ENCODE data around the gene STOX2.

Gene STOX2

DNA sequence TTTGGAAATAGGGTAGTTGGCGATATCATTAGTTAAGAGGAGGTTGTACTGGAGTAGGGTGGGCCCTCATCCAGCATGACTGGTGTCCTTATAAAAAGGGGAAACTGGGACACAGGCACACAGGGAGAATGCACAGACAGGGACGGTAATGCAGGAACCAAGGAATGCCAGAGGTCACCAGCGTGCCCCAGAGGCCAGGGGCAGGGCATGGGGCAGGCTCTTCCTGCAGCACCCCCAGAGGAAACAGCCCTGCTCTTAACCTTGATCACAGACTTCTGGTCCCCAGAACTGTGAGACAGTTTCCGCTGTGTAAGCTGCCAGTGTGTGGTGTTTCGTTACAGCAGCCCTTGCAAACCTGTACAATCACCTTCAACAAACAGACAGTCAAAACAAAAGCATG is 15.9 kb upstream of the STOX2 start:
- no peak for DNase-seq

- DNase-seq = no peak
Observed at GRCh38 chr4:183897193-183897592, 7.9 kb upstream of the STOX2 start.

DNA sequence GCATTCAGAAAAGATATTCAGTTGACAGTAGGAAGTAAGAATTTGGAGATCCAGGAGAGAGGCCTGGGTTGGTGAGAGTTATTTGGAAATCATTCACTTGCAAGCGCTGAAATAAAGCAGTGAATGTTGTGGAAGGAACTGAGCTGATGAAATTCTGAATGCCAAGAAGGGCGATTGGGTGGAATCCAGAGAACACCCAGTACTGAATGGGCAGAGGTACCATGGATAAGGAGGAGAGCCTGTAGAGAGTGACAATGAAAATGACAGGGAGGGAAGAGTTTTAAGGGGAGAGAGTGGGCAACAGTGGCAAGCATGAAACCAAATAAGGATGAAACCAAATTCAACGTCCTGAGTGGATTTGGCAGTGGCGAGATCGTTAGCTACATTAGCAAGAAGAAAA is 6.7 kb upstream of the STOX2 start:
- no peak for DNase-seq

DNA sequence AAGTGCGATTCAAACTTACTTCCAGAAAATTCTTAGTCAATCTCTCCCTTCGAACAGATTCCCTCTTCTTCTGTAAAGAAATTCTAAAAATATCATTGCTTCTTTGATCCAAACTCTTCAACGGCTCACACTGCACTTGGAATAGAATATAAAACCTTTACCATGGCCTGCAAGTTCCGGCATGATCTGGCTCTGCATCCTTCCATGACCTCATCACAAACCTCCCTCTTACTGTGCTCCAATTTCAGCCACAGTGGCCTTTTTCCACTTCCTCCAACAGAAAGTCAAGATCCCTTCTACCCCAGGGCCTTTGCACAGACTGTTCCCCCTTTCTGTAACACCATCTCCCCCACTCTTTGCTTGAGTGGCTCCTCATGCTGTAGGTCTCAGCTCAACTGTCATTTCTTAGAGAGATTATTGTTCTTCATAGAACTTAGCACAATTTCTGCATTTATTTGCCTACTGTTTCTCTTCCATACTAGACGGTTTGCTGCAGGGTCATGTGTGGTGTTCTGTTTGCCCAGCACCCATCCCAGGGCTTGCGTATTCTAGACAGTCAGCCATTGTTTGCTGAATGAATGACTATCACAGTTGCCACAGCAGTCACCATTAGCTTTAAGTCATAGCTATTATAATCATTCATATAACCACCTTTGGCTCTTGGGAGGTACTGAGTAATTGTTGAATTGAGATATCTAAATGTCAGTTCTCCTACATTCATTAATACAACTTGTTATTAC is 1.9 kb upstream of the STOX2 start:
- DNase-seq = no peak

DNA sequence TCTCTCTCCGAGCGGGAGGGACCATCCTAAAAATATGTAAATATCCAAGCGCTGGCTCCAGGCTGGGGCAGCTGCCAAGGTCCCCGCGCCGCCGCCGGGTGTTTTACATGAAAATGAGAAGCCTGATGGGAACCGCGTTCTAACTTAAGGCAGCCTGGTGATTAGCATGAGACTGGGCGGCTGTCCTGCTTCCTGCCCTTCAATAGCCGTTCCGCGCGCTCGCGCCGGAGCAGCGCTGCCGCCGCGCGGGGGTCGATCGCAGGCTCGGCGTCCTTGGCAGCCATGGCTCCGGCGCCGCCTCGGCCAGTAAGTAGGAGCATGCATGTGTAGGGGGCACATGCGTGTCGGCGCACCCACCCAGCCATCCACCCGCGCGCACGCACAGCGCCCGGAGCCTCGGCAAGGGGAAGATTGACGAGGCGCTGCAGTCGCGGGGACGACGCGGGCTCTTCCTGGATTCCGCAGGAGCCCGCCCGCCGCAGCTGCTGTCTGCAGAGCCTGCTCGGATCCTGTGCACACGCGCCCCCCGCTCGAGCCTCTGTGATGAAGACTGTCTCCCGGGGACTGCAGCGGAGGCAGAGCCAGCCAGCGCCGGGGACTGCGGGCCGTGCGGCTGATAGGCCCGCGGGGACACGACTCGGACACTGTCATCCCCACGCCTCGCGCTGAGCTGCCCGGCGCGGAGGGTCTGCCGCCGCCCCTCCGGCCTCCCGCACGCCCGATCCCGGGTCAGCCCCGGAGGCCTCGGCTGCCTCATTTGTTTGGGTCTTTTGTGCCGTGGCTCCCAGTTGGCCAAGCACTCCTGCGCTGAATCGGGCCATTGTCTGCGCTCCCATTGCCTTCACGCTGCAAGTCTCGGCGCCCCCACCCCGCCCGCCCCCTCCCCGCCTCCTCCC is 734 bp downstream of the STOX2 start:
- DNase-seq = no peak

GRCh38 chr4:183906489-183906738 is 1.3 kb downstream of the STOX2 start:
- no peak for DNase-seq

DNA sequence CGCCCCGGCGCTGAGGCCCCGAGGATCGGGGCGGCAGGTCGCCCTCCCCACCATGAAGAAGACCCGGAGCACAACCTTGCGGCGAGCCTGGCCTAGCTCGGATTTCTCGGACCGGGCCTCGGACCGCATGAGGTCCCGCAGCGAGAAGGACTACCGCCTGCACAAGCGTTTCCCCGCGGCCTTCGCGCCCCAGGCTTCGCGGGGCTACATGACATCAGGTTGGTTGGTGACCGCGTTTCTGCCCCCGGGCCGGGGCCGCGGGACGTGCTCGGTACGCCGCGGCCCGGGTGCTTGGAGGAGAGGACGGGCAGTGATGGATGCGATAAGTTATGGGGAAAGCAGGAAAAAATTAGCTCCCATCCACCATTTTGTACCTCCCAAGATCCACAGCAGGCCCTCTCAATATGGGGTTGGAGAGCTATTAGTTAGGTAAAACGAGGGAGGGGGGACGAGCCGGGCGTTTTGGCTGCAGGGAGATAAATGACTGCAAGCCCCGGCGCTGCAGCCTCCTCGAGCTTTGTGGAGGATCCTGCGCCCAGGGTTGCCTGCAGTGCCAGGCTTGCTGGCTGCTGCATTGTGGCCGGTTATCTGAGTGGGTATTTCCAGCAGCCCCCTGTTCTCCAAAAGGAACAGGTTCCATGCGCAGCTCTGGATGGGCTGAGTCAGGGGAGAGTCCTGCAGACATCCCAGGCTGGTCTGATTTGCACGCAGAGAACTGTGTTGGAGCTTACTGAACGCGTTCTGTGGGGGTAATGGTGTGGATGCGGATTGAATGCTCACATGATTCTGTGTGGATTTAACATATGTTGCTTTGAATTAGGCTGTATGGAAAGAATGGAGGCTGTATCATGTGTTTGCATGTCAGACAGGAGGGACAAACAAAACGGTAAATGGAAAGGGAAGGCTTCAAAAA is 1.9 kb downstream of the STOX2 start:
- no peak for DNase-seq

DNA sequence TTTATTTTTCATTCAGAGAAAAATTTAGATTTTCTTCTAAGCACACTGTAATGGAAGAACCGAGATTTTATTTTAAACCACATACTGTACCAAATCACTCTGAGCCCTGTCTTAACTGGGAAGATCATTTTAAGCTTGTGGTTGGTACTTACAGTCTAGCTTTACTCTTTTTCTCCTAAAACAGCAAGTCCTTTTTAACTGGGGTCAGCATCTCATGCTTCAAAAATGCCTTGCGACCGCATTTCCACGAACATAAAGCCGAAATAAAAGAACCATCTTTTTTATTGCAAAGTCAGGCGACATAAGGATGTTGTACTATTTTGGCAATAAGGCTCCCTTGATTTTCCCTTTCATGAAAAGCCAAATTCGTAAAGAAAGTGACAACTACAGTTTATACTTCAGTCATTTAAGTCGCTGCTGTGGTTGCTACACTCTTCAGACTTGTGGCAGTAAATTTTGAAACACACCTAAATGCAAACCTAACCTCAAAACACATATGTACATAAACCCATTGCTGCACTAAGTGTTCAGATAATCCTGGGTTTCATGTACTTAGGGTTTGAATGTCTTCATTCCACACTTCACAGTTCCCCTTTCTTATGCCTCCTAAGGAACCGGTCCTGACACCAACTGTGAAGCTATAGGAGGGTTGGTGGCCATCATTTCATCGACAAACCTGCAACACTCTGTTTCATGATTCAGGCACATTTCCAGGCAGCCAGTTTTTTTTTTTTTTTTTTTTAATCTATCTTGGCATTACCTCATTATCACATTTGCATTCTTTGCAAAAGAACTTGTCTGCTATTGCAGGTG is 3.0 kb downstream of the STOX2 start:
- no peak for DNase-seq

- no peak for DNase-seq
Observed at GRCh38 chr4:183909187-183909586, 4.1 kb downstream of the STOX2 start.

GRCh38 chr4:183909801-183910200 is 4.7 kb downstream of the STOX2 start:
- no peak for DNase-seq

DNA sequence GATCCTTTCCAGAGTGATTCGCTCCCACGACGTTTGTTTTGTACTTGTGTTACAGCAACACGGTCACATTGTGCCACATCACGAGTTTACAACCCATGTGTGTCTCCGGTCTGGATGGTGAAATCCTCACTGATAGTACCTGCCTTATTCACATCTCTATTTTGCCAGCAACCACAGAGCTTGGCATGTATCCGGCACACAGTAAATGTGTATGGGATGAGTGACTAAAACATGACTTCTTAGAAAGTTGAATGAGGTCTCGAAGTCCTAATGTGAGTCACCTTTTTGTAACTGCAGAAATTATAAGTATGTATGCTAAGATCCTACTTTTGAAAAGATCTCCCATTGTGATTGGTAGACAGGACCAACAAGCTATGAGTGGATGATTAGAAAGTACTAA is 7.5 kb downstream of the STOX2 start:
- DNase-seq = no peak

GRCh38 chr4:183915976-183916375 is 10.9 kb downstream of the STOX2 start:
- no peak for DNase-seq

DNA sequence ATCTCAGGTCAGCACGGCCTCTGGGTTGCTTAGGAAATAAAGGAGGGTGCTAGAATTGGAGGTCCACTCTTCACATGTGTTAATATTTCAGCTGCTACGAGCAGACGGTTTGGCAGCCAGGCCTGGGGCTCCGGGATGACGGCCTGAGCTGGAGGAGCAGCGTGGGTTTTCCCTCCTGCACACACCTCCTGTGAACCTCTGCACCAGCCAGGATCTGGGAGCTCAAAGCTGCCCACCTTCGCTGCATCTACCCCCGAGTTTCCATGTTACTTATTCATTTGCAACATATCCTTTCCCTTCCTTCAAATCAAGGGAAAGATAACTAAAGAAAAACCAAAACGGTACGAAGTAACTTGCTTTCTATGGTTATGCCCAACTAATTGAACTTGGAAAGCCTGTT is 13.6 kb downstream of the STOX2 start:
- DNase-seq = no peak

DNA sequence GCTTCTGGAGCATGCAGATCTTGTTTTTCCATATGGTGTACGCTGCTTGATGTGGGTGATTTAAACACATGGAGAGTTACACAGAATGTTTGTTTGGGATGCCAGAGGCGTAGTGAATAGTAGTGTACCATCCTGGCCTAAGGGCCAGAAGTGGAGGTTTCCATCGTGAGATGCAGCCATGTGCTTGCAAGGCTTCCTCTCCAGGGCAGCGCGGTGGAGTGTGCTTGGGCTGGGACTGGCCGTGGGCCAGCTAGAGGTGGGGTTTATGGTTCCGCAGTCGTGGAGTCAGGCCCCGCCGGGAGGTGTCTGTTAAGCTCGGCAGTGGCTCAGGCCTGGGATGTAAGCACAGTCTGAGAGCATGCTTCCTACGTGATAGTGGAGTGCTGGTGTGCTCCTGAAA is 14.0 kb downstream of the STOX2 start:
- DNase-seq = no peak

DNA sequence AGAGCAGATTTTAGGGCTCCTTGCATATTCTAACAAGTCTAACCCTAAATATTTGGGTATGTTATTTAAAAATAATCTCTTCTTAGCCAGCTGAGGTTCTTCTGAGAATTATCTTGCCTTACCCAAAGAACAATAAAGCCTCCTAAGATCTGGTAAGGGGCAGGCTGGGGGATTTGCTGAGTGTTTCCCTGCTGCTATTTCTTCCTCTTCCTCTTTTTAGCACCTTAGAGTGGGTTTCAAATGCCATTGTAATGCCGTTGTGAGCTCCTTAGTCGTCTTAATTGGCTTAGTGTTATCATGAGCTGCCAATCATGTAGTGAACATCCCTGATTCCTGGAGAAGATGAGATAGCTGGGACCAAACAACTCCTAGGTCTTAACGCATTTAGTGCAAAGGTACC is 15.4 kb downstream of the STOX2 start:
- DNase-seq = no peak

- DNase-seq = no peak
Observed at GRCh38 chr4:183921335-183921734, 16.2 kb downstream of the STOX2 start.

DNA sequence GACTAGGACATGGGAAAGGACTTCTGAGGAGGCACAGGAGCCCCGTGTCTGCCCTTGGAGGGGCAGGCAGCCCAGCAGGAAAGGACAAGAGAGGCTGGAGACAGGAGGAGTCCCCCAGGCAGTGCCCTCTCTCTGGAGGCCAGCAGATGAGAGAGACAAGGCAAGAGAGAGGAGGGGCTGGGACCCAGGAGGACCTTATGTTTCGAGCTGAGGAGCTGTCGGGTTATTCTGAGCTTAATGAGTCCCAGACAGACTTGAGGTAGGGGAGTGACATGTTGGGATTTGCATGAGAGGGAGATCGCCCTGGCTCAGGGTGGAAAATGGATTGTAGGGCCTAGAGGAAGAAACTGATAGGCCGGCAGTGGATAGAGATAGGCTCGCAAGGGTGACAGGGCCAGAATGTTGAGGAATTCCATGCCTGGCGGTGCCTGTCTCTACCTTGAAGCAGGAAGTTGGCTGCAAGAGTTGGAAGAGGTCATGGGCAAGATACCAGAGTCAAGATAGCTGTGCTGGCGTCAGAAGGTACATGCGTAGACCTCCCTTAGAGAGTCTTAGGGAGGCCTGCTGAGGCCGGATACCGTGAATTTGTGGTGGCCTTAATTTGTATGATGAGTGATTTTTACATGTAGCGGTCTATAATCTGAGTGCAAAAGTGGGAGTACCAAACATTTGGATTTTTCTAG is 19.4 kb downstream of the STOX2 start:
- no peak for DNase-seq

- DNase-seq = no peak
Observed at GRCh38 chr4:183926950-183927349, 21.8 kb downstream of the STOX2 start.

DNA sequence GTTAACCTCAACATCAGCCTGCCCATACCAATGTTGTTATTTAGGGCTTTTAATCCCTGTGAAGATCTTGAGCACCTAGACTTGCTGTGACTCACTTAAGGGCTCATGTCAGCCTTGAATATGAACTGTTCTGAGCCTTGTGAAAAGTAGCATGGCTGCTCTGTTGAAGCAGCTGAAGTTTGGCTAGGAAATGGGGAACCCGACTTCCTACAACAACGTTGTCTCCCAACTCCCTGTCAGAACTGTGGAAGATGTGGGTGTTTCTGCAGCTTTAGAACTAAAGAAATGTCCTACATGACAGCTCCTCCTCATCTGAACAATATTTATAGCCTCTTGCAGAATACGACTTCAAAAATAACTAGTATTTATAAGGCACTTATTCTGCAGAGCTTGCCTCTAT is 27.5 kb downstream of the STOX2 start:
- DNase-seq = no peak

DNA sequence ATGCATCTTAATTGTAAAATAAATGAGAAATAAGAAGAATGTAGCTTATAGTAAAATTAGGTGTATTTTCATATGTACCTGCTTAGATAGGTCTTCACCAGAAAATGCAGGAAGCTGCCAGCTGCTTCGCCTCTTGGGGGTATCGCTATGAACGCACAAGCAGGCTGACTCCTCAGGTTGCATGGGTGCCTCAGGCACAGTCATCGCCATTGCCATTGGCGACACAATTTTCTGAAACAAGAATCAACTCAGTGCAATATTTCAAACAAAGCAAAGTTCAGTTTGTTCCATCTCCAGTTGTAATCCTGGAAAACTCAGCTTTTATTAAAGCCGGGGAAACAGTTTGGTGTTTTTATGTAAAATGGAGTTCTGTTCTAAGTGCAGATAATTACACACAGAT is 29.7 kb downstream of the STOX2 start:
- no peak for DNase-seq

- DNase-seq = no peak
Observed at GRCh38 chr4:183935355-183936005, 30.4 kb downstream of the STOX2 start.

GRCh38 chr4:183936047-183936446 is 30.9 kb downstream of the STOX2 start:
- DNase-seq = no peak
